WI38 (cell line): ENCODE results near the gene BBIP1.
"Not testable (repeated sequence)": the region's sequence is repeated elsewhere in the genome, so short reads cannot be mapped to it uniquely, and the experiment has no call there.

Experiments
- H3K4me3 ChIP-seq: 2 replicates; pipeline ENCODE4 v1.5.1; 2011; ENCODE audit warnings: low read depth, mild to moderate bottlenecking, control low read depth, low read length
- CTCF ChIP-seq: IDR thresholded peaks from 2 replicates; pipeline ENCODE4 v1.5.1; 2012; ENCODE audit warnings: low read depth, mild to moderate bottlenecking, control low read depth, low read length

BBIP1 gene

DNA sequence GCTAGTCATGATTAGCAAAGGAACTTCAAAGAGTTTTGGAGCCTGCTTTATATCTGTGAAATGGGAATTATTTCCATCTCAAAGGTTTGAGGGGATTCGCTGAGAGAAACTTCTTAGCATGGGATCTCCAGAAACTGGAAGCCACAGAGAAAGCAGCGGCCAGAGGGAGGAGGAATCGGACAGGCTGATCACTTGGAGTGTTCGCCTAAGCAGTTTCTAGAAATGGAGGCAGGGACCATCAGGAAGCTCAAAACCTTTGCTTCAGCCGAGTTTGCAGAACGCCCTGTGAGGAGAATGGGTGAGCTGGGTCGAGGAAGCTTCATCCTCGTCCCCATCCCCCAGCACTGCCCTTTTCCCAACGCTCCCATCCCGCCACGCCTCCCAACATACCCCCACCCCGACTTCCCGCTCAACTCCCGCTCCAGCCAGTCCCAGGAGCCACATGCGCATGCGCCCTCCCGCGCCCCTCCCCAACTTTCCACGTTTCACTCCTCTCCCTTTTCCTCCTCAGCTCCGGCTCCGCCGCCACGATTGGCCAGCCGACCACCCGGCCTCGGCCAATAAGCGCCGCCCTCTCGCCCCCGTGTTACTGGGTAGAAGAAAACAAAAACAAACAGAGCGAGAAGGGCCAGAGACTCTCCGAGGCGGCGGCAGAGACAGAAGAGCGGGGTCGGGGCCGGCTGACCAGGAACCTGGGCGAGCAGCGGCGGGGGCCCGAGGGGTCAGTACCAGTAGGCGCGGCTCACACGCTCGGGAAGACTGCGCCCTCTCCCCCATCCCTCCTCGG, 47.5 kb downstream of the BBIP1 start, which contains the start of gene PDCD4:
Gene PDCD4, plus strand, starts transcription at position 631 of the 787 bp plus-strand sequence. CDS start 4,100 bp downstream, outside the sequence.
- H3K4me3 ChIP-seq: peak within 1 kb of the TSS; percentile 85
- no peak for TF ChIP-seq CTCF

- no peak for TF ChIP-seq CTCF
- no peak overlapping the region for H3K4me3 ChIP-seq
Measured at GRCh38 chr10:110870823-110871297, 48.1 kb downstream of the BBIP1 start.

DNA sequence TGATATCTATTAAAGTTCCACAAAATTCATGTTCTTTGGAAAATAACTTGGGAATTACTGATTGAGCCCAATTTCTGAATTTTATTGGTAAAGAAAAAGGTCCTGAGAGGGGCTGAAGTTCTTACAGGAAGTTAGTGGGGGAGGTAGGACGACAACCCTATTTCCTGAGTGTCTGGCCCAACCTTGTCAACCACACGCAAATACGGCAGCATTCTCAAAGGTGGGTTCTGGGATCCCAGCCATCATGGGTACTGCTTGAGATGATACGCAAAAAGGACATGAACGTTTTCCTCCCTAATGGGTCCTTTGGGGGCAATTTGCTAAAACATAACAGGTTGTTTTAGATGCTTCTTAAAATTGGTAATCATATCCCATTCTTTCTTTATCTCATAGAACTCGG, 50.0 kb downstream of the BBIP1 start:
- no peak overlapping the region for H3K4me3 ChIP-seq
- no peak for TF ChIP-seq CTCF

- H3K4me3 ChIP-seq: no peak overlapping the region
- TF ChIP-seq CTCF: no peak
Measured at GRCh38 chr10:110867807-110868465, 51.0 kb downstream of the BBIP1 start.

DNA sequence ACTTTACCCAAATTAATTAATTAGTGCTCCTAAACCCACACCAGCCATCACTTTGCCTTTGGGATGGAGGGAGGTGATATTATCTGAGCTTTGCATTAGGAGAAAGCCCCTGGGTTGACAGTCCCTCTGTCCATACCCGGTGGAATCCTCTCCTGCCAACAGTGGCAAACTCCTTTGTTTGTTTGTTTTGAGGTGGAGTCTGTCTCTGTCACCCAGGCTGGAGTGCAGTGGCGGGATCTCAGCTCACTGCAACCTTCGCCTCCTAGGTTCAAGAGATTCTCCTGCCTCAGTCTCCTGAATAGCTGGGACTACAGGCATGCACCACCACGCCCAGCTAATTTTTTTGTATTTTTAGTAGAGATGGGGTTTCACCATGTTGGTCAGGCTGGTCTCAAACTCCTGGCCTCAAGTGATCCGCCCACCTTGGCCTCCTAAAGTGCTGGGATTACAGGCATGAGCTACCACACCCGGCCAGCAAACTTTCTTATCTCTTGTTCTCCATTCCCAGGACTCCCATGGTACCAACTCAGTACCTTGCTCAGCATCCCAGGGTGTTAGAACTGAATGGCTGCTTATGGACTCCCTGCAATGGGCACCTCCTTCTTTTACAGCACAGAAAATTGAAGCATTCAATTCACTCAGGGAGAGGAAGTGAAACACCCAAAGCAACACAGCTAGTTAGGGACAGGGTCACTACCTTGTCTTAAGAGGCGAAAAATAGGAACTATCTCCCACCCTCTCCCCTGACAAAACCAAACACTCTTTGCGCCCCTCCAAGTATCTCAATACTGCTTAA, 51.8 kb downstream of the BBIP1 start:
- not testable (repeated sequence) for H3K4me3 ChIP-seq

- no peak overlapping the region for H3K4me3 ChIP-seq
- TF ChIP-seq CTCF: no peak
Measured at GRCh38 chr10:110865809-110866482, 53.0 kb downstream of the BBIP1 start.

- no peak overlapping the region; the same call in 1 of the 2 replicates for H3K4me3 ChIP-seq
- TF ChIP-seq CTCF: no peak
Measured at GRCh38 chr10:110865186-110865808, 53.7 kb downstream of the BBIP1 start.
